ENCODE measurements around the gene AUTS2. TPM values are rescaled to one million over a fixed set of nuclear protein-coding genes. Genes with fewer than 3 reads are reported as not detected.

The AUTS2 gene
- total and polyA plus RNA-seq, 2 experiments from 2014 or later = 32.0 to 91.0 TPM

- Histone ChIP-seq H3K4me3 (no peak overlapping the region), H2AFZ (no peak overlapping the region), H3K79me2 (replicated peaks; ENCODE audit: insufficient read depth) (peaks cover 12% of the 10 kb centered on the region; the same call in 1 of the 2 replicates), H3K36me3 (ENCODE audit: insufficient read depth) (peaks cover 23% of the 10 kb centered on the region), H3K4me1 (ENCODE audit: insufficient read depth) (peaks cover 37% of the 10 kb centered on the region), H3F3A (replicated peaks; ENCODE audit: low read depth) (peaks cover 9% of the 10 kb centered on the region; the same call in 1 of the 2 replicates), H3K27me3 (ENCODE audit: insufficient read depth) (no peaks in the 10 kb centered on the region), H4K20me1 (replicated peaks; ENCODE audit: insufficient read depth) (peaks cover 26% of the 10 kb centered on the region), H3K4me2 (no peak overlapping the region), H3K27ac (ENCODE audit: low read depth) (peak overlapping the region; percentile 41; the same call in 1 of the 2 replicates), H3K9me2 (ENCODE audit: insufficient read depth) (no peaks in the 10 kb centered on the region)
- DNase-seq (ENCODE audit: low spot score) (no peak), ATAC-seq (no peak)
- TF ChIP-seq CREB1 (CRISPR knock-in tag; IDR thresholded peaks at IDR 0.05; ENCODE audit: low read depth) (no peak), ZNF462 (CRISPR knock-in tag; IDR thresholded peaks at IDR 0.05) (no peak), EZH2phosphoT487 (IDR thresholded peaks at IDR 0.05; ENCODE audit: unreplicated experiment) (no peak), JUNB (IDR thresholded peaks at IDR 0.05; ENCODE audit: unreplicated experiment) (no peak), NANOG (IDR thresholded peaks at IDR 0.05; ENCODE audit: borderline replicate concordance) (no peak), ZNF331 (CRISPR knock-in tag; IDR thresholded peaks at IDR 0.05; ENCODE audit: low read depth) (no peak), STAT1 (IDR thresholded peaks at IDR 0.05; ENCODE audit: unreplicated experiment) (no peak), ETS1 (IDR thresholded peaks at IDR 0.05) (no peak), POLR2AphosphoS5 (IDR thresholded peaks at IDR 0.05; ENCODE audit: low read depth) (no peak), ZNF114 (CRISPR knock-in tag; IDR thresholded peaks at IDR 0.05) (no peak), EZH2 (IDR thresholded peaks at IDR 0.05; ENCODE audit: low read depth, unreplicated experiment) (no peak), REST (IDR thresholded peaks at IDR 0.05; ENCODE audit: unreplicated experiment) (no peak)
- TF ChIP-seq, protein P1, sequence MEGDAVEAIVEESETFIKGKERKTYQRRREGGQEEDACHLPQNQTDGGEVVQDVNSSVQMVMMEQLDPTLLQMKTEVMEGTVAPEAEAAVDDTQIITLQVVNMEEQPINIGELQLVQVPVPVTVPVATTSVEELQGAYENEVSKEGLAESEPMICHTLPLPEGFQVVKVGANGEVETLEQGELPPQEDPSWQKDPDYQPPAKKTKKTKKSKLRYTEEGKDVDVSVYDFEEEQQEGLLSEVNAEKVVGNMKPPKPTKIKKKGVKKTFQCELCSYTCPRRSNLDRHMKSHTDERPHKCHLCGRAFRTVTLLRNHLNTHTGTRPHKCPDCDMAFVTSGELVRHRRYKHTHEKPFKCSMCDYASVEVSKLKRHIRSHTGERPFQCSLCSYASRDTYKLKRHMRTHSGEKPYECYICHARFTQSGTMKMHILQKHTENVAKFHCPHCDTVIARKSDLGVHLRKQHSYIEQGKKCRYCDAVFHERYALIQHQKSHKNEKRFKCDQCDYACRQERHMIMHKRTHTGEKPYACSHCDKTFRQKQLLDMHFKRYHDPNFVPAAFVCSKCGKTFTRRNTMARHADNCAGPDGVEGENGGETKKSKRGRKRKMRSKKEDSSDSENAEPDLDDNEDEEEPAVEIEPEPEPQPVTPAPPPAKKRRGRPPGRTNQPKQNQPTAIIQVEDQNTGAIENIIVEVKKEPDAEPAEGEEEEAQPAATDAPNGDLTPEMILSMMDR (conservative IDR thresholded peaks at IDR 0.05; ENCODE audit: low read depth in 2 of 2) = no peak
- H3K36me3 Mint-ChIP-seq (ENCODE audit: low read depth) = peaks cover 82% of the 10 kb centered on the region
- no peak overlapping the region for H3K4me3 Mint-ChIP-seq
- peaks cover 5% of the 10 kb centered on the region for H3K27me3 Mint-ChIP-seq (ENCODE audit: insufficient read depth, low read depth, poor library complexity)
- no peaks in the 10 kb centered on the region for H3K9me3 Mint-ChIP-seq
- peaks cover 36% of the 10 kb centered on the region for H3K4me1 Mint-ChIP-seq
- H3K27ac Mint-ChIP-seq = no peak overlapping the region
These were observed 1171.9 kb downstream of the AUTS2 start for GRCh38 chr7:70770154-70770553.

Data from GM23338 (cell line).